Measurements from ENCODE around the gene PITPNC1.
"Not testable (repeated sequence)": the region's sequence is repeated elsewhere in the genome, so short reads cannot be mapped to it uniquely, and the experiment has no call there.

PITPNC1 gene

GRCh38 chr17:67401106-67401505 lies 24.0 kb downstream of the PITPNC1 start:
- DNase-seq (ENCODE audit: low read depth in 2 of 2), result no peak

GRCh38 chr17:67401598-67402504 lies 24.8 kb downstream of the PITPNC1 start:
- no peak for DNase-seq (ENCODE audit: low read depth in 2 of 2)

- no peak for DNase-seq (ENCODE audit: low read depth in 2 of 2)
These were observed 26.0 kb downstream of the PITPNC1 start for GRCh38 chr17:67403065-67403464.

- DNase-seq (ENCODE audit: low read depth in 2 of 2), result no peak
These were observed 26.4 kb downstream of the PITPNC1 start for GRCh38 chr17:67403483-67403882.

- not testable (repeated sequence) for DNase-seq (ENCODE audit: low read depth in 2 of 2)
These were observed 31.4 kb downstream of the PITPNC1 start for GRCh38 chr17:67408455-67408830.

- no peak for DNase-seq (ENCODE audit: low read depth in 2 of 2)
These were observed 34.3 kb downstream of the PITPNC1 start for GRCh38 chr17:67411397-67411796.

GRCh38 chr17:67412032-67412431 lies 35.0 kb downstream of the PITPNC1 start:
- DNase-seq (ENCODE audit: low read depth in 2 of 2), result no peak

- DNase-seq (ENCODE audit: low read depth in 2 of 2), result no peak
These were observed 35.9 kb downstream of the PITPNC1 start for GRCh38 chr17:67412941-67413340.

- DNase-seq (ENCODE audit: low read depth in 2 of 2), result no peak
These were observed 36.3 kb downstream of the PITPNC1 start for GRCh38 chr17:67413388-67413787.

- DNase-seq (ENCODE audit: low read depth in 2 of 2), result no peak
These were observed 37.0 kb downstream of the PITPNC1 start for GRCh38 chr17:67414130-67414529.

GRCh38 chr17:67414559-67414958 lies 37.5 kb downstream of the PITPNC1 start:
- no peak for DNase-seq (ENCODE audit: low read depth in 2 of 2)

- no peak for DNase-seq (ENCODE audit: low read depth in 2 of 2)
These were observed 38.2 kb downstream of the PITPNC1 start for GRCh38 chr17:67415291-67415690.

GRCh38 chr17:67417507-67417906 lies 40.4 kb downstream of the PITPNC1 start:
- DNase-seq (ENCODE audit: low read depth in 2 of 2), result no peak

- no peak for DNase-seq (ENCODE audit: low read depth in 2 of 2)
These were observed 43.9 kb downstream of the PITPNC1 start for GRCh38 chr17:67420994-67421393.

GRCh38 chr17:67421869-67422273 lies 44.8 kb downstream of the PITPNC1 start:
- DNase-seq (ENCODE audit: low read depth in 2 of 2), result no peak

GRCh38 chr17:67422296-67422695 lies 45.2 kb downstream of the PITPNC1 start:
- not testable (repeated sequence) for DNase-seq (ENCODE audit: low read depth in 2 of 2)

- DNase-seq (ENCODE audit: low read depth in 2 of 2), result no peak
These were observed 45.8 kb downstream of the PITPNC1 start for GRCh38 chr17:67422897-67423296.

- DNase-seq (ENCODE audit: low read depth in 2 of 2), result no peak
These were observed 48.6 kb downstream of the PITPNC1 start for GRCh38 chr17:67425571-67426160.

GRCh38 chr17:67427424-67427823 lies 50.3 kb downstream of the PITPNC1 start:
- no peak for DNase-seq (ENCODE audit: low read depth in 2 of 2)

GRCh38 chr17:67430515-67430914 lies 53.4 kb downstream of the PITPNC1 start:
- DNase-seq (ENCODE audit: low read depth in 2 of 2), result not testable (repeated sequence)

GRCh38 chr17:67431249-67432015 lies 54.4 kb downstream of the PITPNC1 start:
- DNase-seq (ENCODE audit: low read depth in 2 of 2), result no peak

- no peak for DNase-seq (ENCODE audit: low read depth in 2 of 2)
These were observed 56.3 kb downstream of the PITPNC1 start for GRCh38 chr17:67433248-67433924.
